ENCODE measurements around the gene RBM34. TPM values are rescaled to one million over a fixed set of nuclear protein-coding genes. Genes with fewer than 3 reads are reported as not detected.
A peak's percentile ranks its signal among the peaks of the same experiment; 100 is the strongest.

RBM34 gene
- polyA plus RNA-seq, 1 donor: 59.0 TPM

GRCh38 chr1:235152235-235152634, 8.8 kb downstream of the RBM34 start:
- DNase-seq (ENCODE audit: low read depth): no peak

GRCh38 chr1:235151033-235151432, 10.0 kb downstream of the RBM34 start:
- DNase-seq (ENCODE audit: low read depth): no peak

GRCh38 chr1:235149824-235150223, 11.2 kb downstream of the RBM34 start:
- DNase-seq (ENCODE audit: low read depth): no peak

- DNase-seq (ENCODE audit: low read depth): no peak
These were observed 13.8 kb downstream of the RBM34 start for GRCh38 chr1:235147269-235147668.

GRCh38 chr1:235145639-235146038, 15.4 kb downstream of the RBM34 start:
- no peak for DNase-seq (ENCODE audit: low read depth)

GRCh38 chr1:235142991-235143390, 18.1 kb downstream of the RBM34 start:
- DNase-seq (ENCODE audit: low read depth): no peak

GRCh38 chr1:235139315-235139714, 21.7 kb downstream of the RBM34 start:
- DNase-seq (ENCODE audit: low read depth): no peak

GRCh38 chr1:235138821-235139220, 22.2 kb downstream of the RBM34 start:
- DNase-seq (ENCODE audit: low read depth): no peak

- no peak for DNase-seq (ENCODE audit: low read depth)
These were observed 24.9 kb downstream of the RBM34 start for GRCh38 chr1:235136111-235136510.

- no peak for DNase-seq (ENCODE audit: low read depth)
These were observed 26.9 kb downstream of the RBM34 start for GRCh38 chr1:235134171-235134570.

- DNase-seq (ENCODE audit: low read depth): no peak
These were observed 28.0 kb downstream of the RBM34 start for GRCh38 chr1:235133086-235133485.

- no peak for DNase-seq (ENCODE audit: low read depth)
These were observed 29.1 kb downstream of the RBM34 start for GRCh38 chr1:235131961-235132360.

GRCh38 chr1:235130766-235131270, 30.2 kb downstream of the RBM34 start:
- no peak for DNase-seq (ENCODE audit: low read depth)

- no peak for DNase-seq (ENCODE audit: low read depth)
These were observed 31.1 kb downstream of the RBM34 start for GRCh38 chr1:235129774-235130570.

- DNase-seq (ENCODE audit: low read depth): peak; percentile 96
These were observed 32.4 kb downstream of the RBM34 start, which contains the start of gene TOMM20 for GRCh38 chr1:235128456-235129328. TSS of gene TOMM20 (minus strand) at chr1:235128837. CDS start at chr1:235128715, 122 bp downstream.

GRCh38 chr1:235127732-235128455, 33.2 kb downstream of the RBM34 start:
- DNase-seq (ENCODE audit: low read depth): no peak

GRCh38 chr1:235127203-235127602, 33.8 kb downstream of the RBM34 start:
- no peak for DNase-seq (ENCODE audit: low read depth)

GRCh38 chr1:235124665-235125064, 36.4 kb downstream of the RBM34 start:
- DNase-seq (ENCODE audit: low read depth): no peak

GRCh38 chr1:235124111-235124510, 36.9 kb downstream of the RBM34 start:
- no peak for DNase-seq (ENCODE audit: low read depth)

GRCh38 chr1:235122348-235122747, 38.7 kb downstream of the RBM34 start:
- DNase-seq (ENCODE audit: low read depth): no peak

GRCh38 chr1:235113183-235113917, 47.7 kb downstream of the RBM34 start:
- no peak for DNase-seq (ENCODE audit: low read depth)
